GM12878 (cell line): ENCODE data around the gene KIAA0825. TPM values are rescaled to one million over a fixed set of nuclear protein-coding genes. Genes with fewer than 3 reads are reported as not detected.

ENCODE experiments used
- ATAC-seq: fragments of 200-7000 bp; cut with Tn5 transposase; 3 replicates; pipeline ENCODE4 v1.9.1; 2020; ENCODE audit warnings: mild to moderate bottlenecking, moderate library complexity
- BruUV-seq: library from RNA; stranded (reverse); fragments of 400-500 nt; replicated peaks from 2 replicates; lab custom pipeline; 2021; lab: Mats Ljungman, UMichigan
- CTCF ChIA-PET: fragments of 300-600 bp; sonication (Branson Sonifier 250); formaldehyde crosslinking; extraction: SDS; loops from one replicate; lab custom pipeline; 2021; ENCODE audit warnings: inconsistent platforms; lab: Yijun Ruan, JAX
- POLR2A ChIA-PET: fragments of 350-600 bp; formaldehyde crosslinking; extraction: SDS; loops from one replicate; lab custom pipeline; 2021; ENCODE audit warnings: inconsistent platforms; lab: Charles Lee
- RAD21 ChIA-PET: fragments of 300-600 bp; sonication (Branson Sonifier 250); formaldehyde crosslinking; loops from one replicate; lab custom pipeline; 2023; ENCODE audit warnings: antibody characterized with exemption; ENCODE audit not compliant: unreplicated experiment; lab: Charles Lee
- SMC1A ChIA-PET: fragments of 300-600 bp; sonication (Branson Sonifier 250); formaldehyde crosslinking; loops from one replicate; lab custom pipeline; 2023; ENCODE audit not compliant: unreplicated experiment, uncharacterized antibody; lab: Charles Lee
- DNase-seq: peaks from one replicate; pipeline ENCODE4 v3.0.0-alpha.2; 2011; ENCODE audit warnings: low read depth, low spot score
- FAIRE-seq: peaks from 3 replicates; lab custom pipeline; 2011; peaks lifted over from hg19 to GRCh38; lab: Jason Lieb, UNC
- H2AFZ ChIP-seq: 2 replicates; pipeline ENCODE4 v1.6.0; 2011; ENCODE audit warnings: low read depth, low read length, control low read depth; ENCODE audit not compliant: control insufficient read depth
- H3K27ac ChIP-seq: 2 replicates; pipeline ENCODE4 v1.5.1; 2011; ENCODE audit warnings: control low read depth; ENCODE audit not compliant: control insufficient read depth, insufficient read depth
- H3K27me3 ChIP-seq, 2 experiments: replicated peaks in 1 of 2; 2 replicates each; pipeline versions ENCODE4 v1.6.0 to v1.6.1; 2011; ENCODE audit warnings: low read length in 1 of 2; ENCODE audit not compliant: control insufficient read depth in 2 of 2, insufficient read depth in 2 of 2
- H3K36me3 ChIP-seq, 2 experiments: 2 replicates each; pipeline ENCODE4 v1.5.1; 2011; ENCODE audit warnings: low read length in 1 of 2; ENCODE audit not compliant: control insufficient read depth in 2 of 2, insufficient read depth in 2 of 2
- H3K4me1 ChIP-seq: 2 replicates; pipeline ENCODE4 v1.6.1; 2011; ENCODE audit warnings: mild to moderate bottlenecking, low read length, moderate library complexity, mixed read lengths; ENCODE audit not compliant: control insufficient read depth, insufficient read depth
- H3K4me2 ChIP-seq: 2 replicates; pipeline ENCODE4 v1.6.0; 2011; ENCODE audit warnings: control low read depth; ENCODE audit not compliant: control insufficient read depth, insufficient read depth
- H3K4me3 ChIP-seq: fragments of 200-600 bp; sonication (generic); 2 replicates; pipeline ENCODE4 v1.5.1; 2016
- H3K79me2 ChIP-seq: 2 replicates; pipeline ENCODE4 v1.6.0; 2011; ENCODE audit warnings: low read length; ENCODE audit not compliant: control insufficient read depth, insufficient read depth
- H3K9ac ChIP-seq: 2 replicates; pipeline ENCODE4 v1.8.0; 2011; ENCODE audit warnings: low read length, control low read depth, mixed read lengths; ENCODE audit not compliant: control insufficient read depth, insufficient read depth
- H3K9me3 ChIP-seq: replicated peaks from 3 replicates; pipeline ENCODE4 v1.5.1; 2011; ENCODE audit warnings: mild to moderate bottlenecking, low read length; ENCODE audit not compliant: control insufficient read depth, insufficient read depth
- H4K20me1 ChIP-seq: 2 replicates; pipeline ENCODE4 v1.6.0; 2011; ENCODE audit not compliant: control insufficient read depth, insufficient read depth
- EZH2 ChIP-seq: IDR thresholded peaks from 2 replicates; pipeline ENCODE4 v1.6.1; 2012; ENCODE audit warnings: low read depth, mild to moderate bottlenecking, control low read depth, inconsistent platforms, low read length, borderline replicate concordance; ENCODE audit not compliant: control insufficient read depth
- KDM1A ChIP-seq: fragments of 200-600 bp; sonication (generic); IDR thresholded peaks from 2 replicates; pipeline ENCODE4 v1.6.1; 2016; ENCODE audit warnings: borderline replicate concordance
- PAX5 ChIP-seq: IDR thresholded peaks from 2 replicates; pipeline ENCODE4 v1.6.1; 2011; ENCODE audit warnings: low read depth, low read length, borderline replicate concordance
- PML ChIP-seq: IDR thresholded peaks from 2 replicates; pipeline ENCODE4 v1.6.1; 2012; ENCODE audit warnings: low read length, inconsistent platforms
- RAD51 ChIP-seq: fragments of 450-650 bp; IDR thresholded peaks from 2 replicates; pipeline ENCODE4 v1.6.1; 2016; ENCODE audit warnings: moderate library complexity, mild to moderate bottlenecking, inconsistent platforms
- STAT3 ChIP-seq: IDR thresholded peaks from 2 replicates; pipeline ENCODE4 v1.6.1; 2011; ENCODE audit warnings: low read depth, low read length, improper control_type of control experiment
- ZNF384 ChIP-seq: IDR thresholded peaks from 2 replicates; pipeline ENCODE4 v1.6.1; 2012; ENCODE audit warnings: low read depth, mild to moderate bottlenecking, low read length, improper control_type of control experiment, borderline replicate concordance
- WGBS: methylation state at CpG from one replicate; pipeline ENCODE4 v1.1.6; 2016; ENCODE audit warnings: low lambda C conversion rate; ENCODE audit not compliant: insufficient replicate concordance, insufficient coverage; ENCODE audit errors: missing lambda C conversion rate; 5-methylcytosine and 5-hydroxymethylcytosine counted together
- in situ Hi-C: fragments of 300-500 bp; cut with MboI; formaldehyde crosslinking; loops from 9 replicates; pipeline ENCODE4 v1.14.3; 2018; ENCODE audit warnings: mixed read lengths
- intact Hi-C: fragments of 100-400 bp; cut with micrococcal nuclease; formaldehyde crosslinking; loops from one replicate; pipeline ENCODE4 v1.14.2; 2022; ENCODE audit not compliant: unreplicated experiment
- polyA plus RNA-seq, 11 experiments: library from polyadenylated mRNA; depleted of rRNA in 4 of 11; unstranded in 6 of 11; stranded (reverse) in 5 of 11; fragments of >200 nt; fragmentation: Nextera tagmentation in 4 of 11; fragmentation: Illumina TruSeq in 1 of 11; extraction: Ambion mirVana in 4 of 11; extraction: Trizol in 1 of 11; gene quantifications; 1 replicate in 1 of 11; 2 replicates in 10 of 11; pipeline versions ENCODE4 v1.2.1 to v1.2.3, GENCODE V29; 2011 to 2016; ENCODE audit warnings: inconsistent platforms in 2 of 11, missing spikeins in 2 of 11, low read depth in 1 of 11
- total RNA-seq, 4 experiments: library from RNA; depleted of rRNA in 3 of 4; stranded (reverse); fragments of >200 nt in 3 of 4; fragmentation: Illumina TruSeq in 1 of 4; extraction: Trizol in 1 of 4; gene quantifications; 2 replicates each; pipeline versions ENCODE4 v1.2.1 to v1.2.3, GENCODE V29; 2013 to 2021
- TF ChIP-seq, protein P1 (sequence below): fragments of 450-650 bp; IDR thresholded peaks from 2 replicates; pipeline ENCODE4 v1.6.1; 2017; ENCODE audit warnings: mild to moderate bottlenecking, moderate library complexity

Gene KIAA0825
- total and polyA plus RNA-seq, 10 of the 15 experiments (the other 5 are each of a cell fraction or from before 2014, with no cell fraction given): 0.55 to 1.9 (median 1.5) TPM

- ChIA-PET SMC1A (no interaction called here), RAD21 (no interaction called here), CTCF (no interaction called here)
- FAIRE-seq (no peak), ATAC-seq (no peak), DNase-seq (no peak)
- H3K27me3 ChIP-seq: no peaks in the 10 kb centered on the region
- no peak overlapping the region for H3K9ac ChIP-seq
- 54% methylated on average over 5 of the region's 5 CpGs for WGBS
- no peaks in the 10 kb centered on the region for H3K79me2 ChIP-seq
- H3K27ac ChIP-seq: no peak overlapping the region
- no peaks in the 10 kb centered on the region for H3K36me3 ChIP-seq
- no TSS peak for BruUV-seq
- no peak overlapping the region for H2AFZ ChIP-seq
- no peak overlapping the region for H3K4me2 ChIP-seq
- H4K20me1 ChIP-seq: no peaks in the 10 kb centered on the region
- in situ Hi-C loops: no loop called here
- no peaks in the 10 kb centered on the region for H3K9me3 ChIP-seq
- TF ChIP-seq PML: no peak
- no peak for TF ChIP-seq KDM1A
- no peak for TF ChIP-seq RAD51
- no peak for TF ChIP-seq EZH2
- TF ChIP-seq, all 136 proteins: peak for 0
- no peak overlapping the region for H3K4me3 ChIP-seq
- intact Hi-C loops: no loop called here
- POLR2A ChIA-PET: no interaction called here
- no peaks in the 10 kb centered on the region for H3K4me1 ChIP-seq
Observed at GRCh38 chr5:94240596-94240992, 377.8 kb downstream of the KIAA0825 start.

GRCh38 chr5:94240134-94240533 is 378.3 kb downstream of the KIAA0825 start:
- SMC1A ChIA-PET: no interaction called here
- no peak overlapping the region for H2AFZ ChIP-seq
- RAD21 ChIA-PET: no interaction called here
- no peak overlapping the region for H3K4me2 ChIP-seq
- H3K9me3 ChIP-seq: no peaks in the 10 kb centered on the region
- H3K27ac ChIP-seq: no peak overlapping the region
- FAIRE-seq: no peak
- H4K20me1 ChIP-seq: no peaks in the 10 kb centered on the region
- CTCF ChIA-PET: no interaction called here
- POLR2A ChIA-PET: no interaction called here
- TF ChIP-seq STAT3: no peak
- no peak for TF ChIP-seq ZNF384
- TF ChIP-seq PAX5: no peak
- TF ChIP-seq, protein P1, sequence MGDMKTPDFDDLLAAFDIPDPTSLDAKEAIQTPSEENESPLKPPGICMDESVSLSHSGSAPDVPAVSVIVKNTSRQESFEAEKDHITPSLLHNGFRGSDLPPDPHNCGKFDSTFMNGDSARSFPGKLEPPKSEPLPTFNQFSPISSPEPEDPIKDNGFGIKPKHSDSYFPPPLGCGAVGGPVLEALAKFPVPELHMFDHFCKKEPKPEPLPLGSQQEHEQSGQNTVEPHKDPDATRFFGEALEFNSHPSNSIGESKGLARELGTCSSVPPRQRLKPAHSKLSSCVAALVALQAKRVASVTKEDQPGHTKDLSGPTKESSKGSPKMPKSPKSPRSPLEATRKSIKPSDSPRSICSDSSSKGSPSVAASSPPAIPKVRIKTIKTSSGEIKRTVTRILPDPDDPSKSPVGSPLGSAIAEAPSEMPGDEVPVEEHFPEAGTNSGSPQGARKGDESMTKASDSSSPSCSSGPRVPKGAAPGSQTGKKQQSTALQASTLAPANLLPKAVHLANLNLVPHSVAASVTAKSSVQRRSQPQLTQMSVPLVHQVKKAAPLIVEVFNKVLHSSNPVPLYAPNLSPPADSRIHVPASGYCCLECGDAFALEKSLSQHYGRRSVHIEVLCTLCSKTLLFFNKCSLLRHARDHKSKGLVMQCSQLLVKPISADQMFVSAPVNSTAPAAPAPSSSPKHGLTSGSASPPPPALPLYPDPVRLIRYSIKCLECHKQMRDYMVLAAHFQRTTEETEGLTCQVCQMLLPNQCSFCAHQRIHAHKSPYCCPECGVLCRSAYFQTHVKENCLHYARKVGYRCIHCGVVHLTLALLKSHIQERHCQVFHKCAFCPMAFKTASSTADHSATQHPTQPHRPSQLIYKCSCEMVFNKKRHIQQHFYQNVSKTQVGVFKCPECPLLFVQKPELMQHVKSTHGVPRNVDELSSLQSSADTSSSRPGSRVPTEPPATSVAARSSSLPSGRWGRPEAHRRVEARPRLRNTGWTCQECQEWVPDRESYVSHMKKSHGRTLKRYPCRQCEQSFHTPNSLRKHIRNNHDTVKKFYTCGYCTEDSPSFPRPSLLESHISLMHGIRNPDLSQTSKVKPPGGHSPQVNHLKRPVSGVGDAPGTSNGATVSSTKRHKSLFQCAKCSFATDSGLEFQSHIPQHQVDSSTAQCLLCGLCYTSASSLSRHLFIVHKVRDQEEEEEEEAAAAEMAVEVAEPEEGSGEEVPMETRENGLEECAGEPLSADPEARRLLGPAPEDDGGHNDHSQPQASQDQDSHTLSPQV: no peak
- in situ Hi-C loops (no loop called here), intact Hi-C loops (no loop called here)
- H3K36me3 ChIP-seq: no peaks in the 10 kb centered on the region
- ATAC-seq: no peak
- 31% methylated on average over 3 of the region's 3 CpGs for WGBS
- H3K4me1 ChIP-seq: no peaks in the 10 kb centered on the region
- no peak overlapping the region for H3K9ac ChIP-seq
- no TSS peak for BruUV-seq
- no peak for DNase-seq
- no peaks in the 10 kb centered on the region for H3K79me2 ChIP-seq
- no peak overlapping the region for H3K4me3 ChIP-seq
- no peaks in the 10 kb centered on the region for H3K27me3 ChIP-seq
